Testis (tissue), 2 donors: ENCODE data around the gene PCNP.
"Not testable (repeated sequence)": the region's sequence is repeated elsewhere in the genome, so short reads cannot be mapped to it uniquely, and the experiment has no call there.

Experiments
- POLR2A ChIP-seq: fragments of 450-650 bp; IDR thresholded peaks from one replicate; pipeline ENCODE4 v1.6.1; 2017; ENCODE audit warnings: antibody characterized with exemption, mild to moderate bottlenecking, moderate library complexity
- TF ChIP-seq, protein P1 (sequence below), 3 experiments: fragments of 450-650 bp in 2 of 3; fragments of 200-600 bp in 1 of 3; sonication (generic) in 1 of 3; IDR thresholded peaks; one replicate each; pipeline ENCODE4 v1.5.1; 2016 to 2019; ENCODE audit warnings: antibody characterized with exemption in 3 of 3, mild to moderate bottlenecking in 2 of 3, moderate library complexity in 1 of 3

DNA sequence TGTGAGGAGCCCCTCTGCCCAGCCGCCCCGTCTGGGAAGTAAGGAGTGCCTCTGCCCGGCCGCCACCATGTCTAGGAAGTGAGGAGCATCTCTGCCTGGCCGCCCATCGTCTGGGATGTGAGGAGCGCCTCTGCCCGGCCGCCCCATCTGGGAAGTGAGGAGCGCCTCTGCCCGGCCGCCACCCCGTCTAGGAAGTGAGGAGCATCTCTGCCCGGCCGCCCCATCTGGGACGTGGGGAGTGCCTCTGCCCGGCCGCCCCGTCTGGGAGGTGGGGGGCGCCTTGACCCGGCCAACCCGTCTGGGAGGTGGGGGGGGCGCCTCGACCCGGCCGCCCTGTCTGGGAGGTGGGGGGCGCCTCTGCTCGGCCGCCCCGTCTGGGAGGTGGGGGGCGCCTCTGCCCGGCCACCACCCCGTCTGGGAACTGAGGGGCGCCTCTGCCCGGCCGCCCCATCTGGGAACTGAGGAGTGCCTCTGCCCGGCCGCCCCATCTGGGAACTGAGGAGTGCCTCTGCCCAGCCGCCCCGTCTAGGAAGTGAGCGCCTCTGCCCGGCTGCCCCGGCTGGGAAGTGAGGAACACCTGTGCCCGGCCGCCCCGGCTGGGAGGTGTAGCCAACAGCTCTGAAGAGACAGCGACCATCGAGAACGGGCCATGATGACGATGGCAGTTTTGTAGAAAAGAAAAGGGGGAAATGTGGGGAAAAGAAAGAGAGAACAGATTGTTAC lies 22.5 kb upstream of the PCNP start:
- TF ChIP-seq, protein P1, sequence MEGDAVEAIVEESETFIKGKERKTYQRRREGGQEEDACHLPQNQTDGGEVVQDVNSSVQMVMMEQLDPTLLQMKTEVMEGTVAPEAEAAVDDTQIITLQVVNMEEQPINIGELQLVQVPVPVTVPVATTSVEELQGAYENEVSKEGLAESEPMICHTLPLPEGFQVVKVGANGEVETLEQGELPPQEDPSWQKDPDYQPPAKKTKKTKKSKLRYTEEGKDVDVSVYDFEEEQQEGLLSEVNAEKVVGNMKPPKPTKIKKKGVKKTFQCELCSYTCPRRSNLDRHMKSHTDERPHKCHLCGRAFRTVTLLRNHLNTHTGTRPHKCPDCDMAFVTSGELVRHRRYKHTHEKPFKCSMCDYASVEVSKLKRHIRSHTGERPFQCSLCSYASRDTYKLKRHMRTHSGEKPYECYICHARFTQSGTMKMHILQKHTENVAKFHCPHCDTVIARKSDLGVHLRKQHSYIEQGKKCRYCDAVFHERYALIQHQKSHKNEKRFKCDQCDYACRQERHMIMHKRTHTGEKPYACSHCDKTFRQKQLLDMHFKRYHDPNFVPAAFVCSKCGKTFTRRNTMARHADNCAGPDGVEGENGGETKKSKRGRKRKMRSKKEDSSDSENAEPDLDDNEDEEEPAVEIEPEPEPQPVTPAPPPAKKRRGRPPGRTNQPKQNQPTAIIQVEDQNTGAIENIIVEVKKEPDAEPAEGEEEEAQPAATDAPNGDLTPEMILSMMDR (IDR thresholded peaks at IDR 0.05): not testable (repeated sequence)
- not testable (repeated sequence) for TF ChIP-seq POLR2A
